SK-N-SH (cell line): ENCODE measurements around the gene NOC2L. TPM values are rescaled to one million over a fixed set of nuclear protein-coding genes. Genes with fewer than 3 reads are reported as not detected.

Experiments used
- CTCF ChIA-PET: fragments of 300-600, 350-600 bp; formaldehyde crosslinking; extraction: SDS; loops from one replicate; lab custom pipeline; 2021; lab: Yijun Ruan, JAX
- POLR2A ChIA-PET: fragments of 350-600 bp; sonication (Branson Sonifier 250); formaldehyde crosslinking; extraction: SDS; loops from one replicate; lab custom pipeline; 2020; ENCODE audit warnings: antibody characterized with exemption, inconsistent platforms; lab: Yijun Ruan, JAX
- DNase-seq: peaks from one replicate; pipeline ENCODE4 v3.0.0; 2012
- H2AFZ ChIP-seq: fragments of 200-600 bp; sonication (generic); 2 replicates; pipeline ENCODE4 v1.8.1; 2016; ENCODE audit warnings: antibody characterized with exemption, mild to moderate bottlenecking, low read depth
- H3F3A ChIP-seq: fragments of 200-600 bp; sonication (generic); replicated peaks from 2 replicates; pipeline ENCODE3; 2016; ENCODE audit warnings: antibody characterized with exemption, mild to moderate bottlenecking; ENCODE audit not compliant: insufficient read depth
- H3K27ac ChIP-seq, 2 experiments: fragments of 200-500 bp in 1 of 2; fragments of 200-600 bp in 1 of 2; sonication (Bioruptor generic) in 1 of 2; sonication (generic), shearing (Covaris generic) in 1 of 2; 2 replicates each; pipeline versions ENCODE4 v1.5.1 to v1.6.1; 2014 to 2016; ENCODE audit warnings: low read depth in 2 of 2, inconsistent platforms in 1 of 2, low read length in 1 of 2, mild to moderate bottlenecking in 1 of 2, mixed read lengths in 1 of 2
- H3K27me3 ChIP-seq: fragments of 200-600 bp; sonication (generic), shearing (Covaris generic); 2 replicates; pipeline ENCODE4 v1.6.1; 2016; ENCODE audit warnings: mixed run types; ENCODE audit not compliant: insufficient read depth
- H3K36me3 ChIP-seq, 2 experiments: fragments of 200-500 bp in 1 of 2; fragments of 200-600 bp in 1 of 2; sonication (Bioruptor generic) in 1 of 2; sonication (generic) in 1 of 2; replicated peaks in 1 of 2; 2 replicates each; pipeline versions ENCODE3 to v1.5.1; 2014 to 2016; ENCODE audit warnings: low read length in 1 of 2, mild to moderate bottlenecking in 1 of 2; ENCODE audit not compliant: insufficient read depth in 2 of 2, control insufficient read depth in 1 of 2
- H3K4me1 ChIP-seq, 2 experiments: fragments of 200-500 bp in 1 of 2; fragments of 200-600 bp in 1 of 2; sonication (Bioruptor generic) in 1 of 2; sonication (generic), shearing (Covaris generic) in 1 of 2; 2 replicates each; pipeline versions ENCODE4 v1.5.1 to v1.6.1; 2014 to 2016; ENCODE audit warnings: low read depth in 1 of 2, low read length in 1 of 2, mixed run types in 1 of 2; ENCODE audit not compliant: insufficient read depth in 2 of 2, control insufficient read depth in 1 of 2
- H3K4me2 ChIP-seq: fragments of 200-600 bp; sonication (generic), shearing (Covaris generic); 2 replicates; pipeline ENCODE4 v1.6.1; 2017; ENCODE audit warnings: mixed run types
- H3K4me3 ChIP-seq, 2 experiments: fragments of 200-500 bp in 1 of 2; fragments of 200-600 bp in 1 of 2; sonication (Bioruptor generic) in 1 of 2; sonication (generic), shearing (Covaris generic) in 1 of 2; 2 replicates each; pipeline versions ENCODE4 v1.5.1 to v1.8.1; 2014 to 2016; ENCODE audit warnings: low read depth in 2 of 2, inconsistent platforms in 1 of 2, low read length in 1 of 2, mild to moderate bottlenecking in 1 of 2, mixed read lengths in 1 of 2, moderate library complexity in 1 of 2
- H3K79me2 ChIP-seq: fragments of 200-600 bp; sonication (generic); 2 replicates; pipeline ENCODE4 v1.8.1; 2017; ENCODE audit warnings: mild to moderate bottlenecking; ENCODE audit not compliant: insufficient read depth
- H3K9ac ChIP-seq: fragments of 200-600 bp; sonication (generic); 2 replicates; pipeline ENCODE4 v1.6.1; 2017; ENCODE audit warnings: mixed run types
- H3K9me2 ChIP-seq: fragments of 200-600 bp; sonication (generic); 2 replicates; pipeline ENCODE4 v1.6.1; 2017; ENCODE audit warnings: mixed run types
- H3K9me3 ChIP-seq: fragments of 200-600 bp; sonication (generic); 2 replicates; pipeline ENCODE4 v1.6.1; 2017; ENCODE audit warnings: mixed run types, mild to moderate bottlenecking, moderate library complexity
- H4K20me1 ChIP-seq: fragments of 200-600 bp; sonication (generic); 2 replicates; pipeline ENCODE4 v1.6.1; 2017; ENCODE audit warnings: mild to moderate bottlenecking, mixed run types; ENCODE audit not compliant: insufficient read depth
- EP300 ChIP-seq, 2 experiments: IDR thresholded peaks; 2 replicates each; pipeline versions ENCODE4 v1.4.0 to v1.6.1; 2012; ENCODE audit warnings: borderline replicate concordance in 1 of 2, low read depth in 1 of 2, low read length in 1 of 2
- EZH2phosphoT487 ChIP-seq: fragments of 200-600 bp; sonication (generic); IDR thresholded peaks from 2 replicates; pipeline ENCODE4 v1.6.1; 2017; ENCODE audit warnings: low read depth, mixed run types, mild to moderate bottlenecking, antibody characterized with exemption, moderate library complexity, borderline replicate concordance
- FOXJ3 ChIP-seq: sonication (generic); formaldehyde crosslinking; IDR thresholded peaks from 2 replicates; pipeline ENCODE4 v1.5.1; 2020; ENCODE audit warnings: mild to moderate bottlenecking, missing genetic modification reagents
- FOXM1 ChIP-seq: IDR thresholded peaks from 2 replicates; pipeline ENCODE4 v1.4.0; 2012; ENCODE audit warnings: low read depth, mild to moderate bottlenecking
- MXI1 ChIP-seq: IDR thresholded peaks from 2 replicates; pipeline ENCODE4 v1.6.1; 2012; ENCODE audit warnings: mild to moderate bottlenecking, low read depth, low read length, improper control_type of control experiment
- NFIC ChIP-seq: IDR thresholded peaks from 2 replicates; pipeline ENCODE4 v1.4.0; 2012; ENCODE audit warnings: borderline replicate concordance
- NRF1 ChIP-seq: IDR thresholded peaks from 2 replicates; pipeline ENCODE4 v1.6.1; 2012; ENCODE audit warnings: low read depth, mild to moderate bottlenecking, low read length
- RAD21 ChIP-seq: IDR thresholded peaks from 2 replicates; pipeline ENCODE4 v1.6.1; 2012; ENCODE audit warnings: mild to moderate bottlenecking, low read length
- RCOR1 ChIP-seq: fragments of 150-350 bp; IDR thresholded peaks from 2 replicates; pipeline ENCODE4 v1.6.1; 2017; ENCODE audit warnings: antibody characterized with exemption, low read length
- RFX5 ChIP-seq: IDR thresholded peaks from 2 replicates; pipeline ENCODE4 v1.6.1; 2012; ENCODE audit warnings: mild to moderate bottlenecking, improper control_type of control experiment, low read length
- RXRA ChIP-seq: IDR thresholded peaks from 2 replicates; pipeline ENCODE4 v1.4.0; 2012; ENCODE audit warnings: low read depth, mild to moderate bottlenecking, borderline replicate concordance
- SMC3 ChIP-seq: IDR thresholded peaks from 2 replicates; pipeline ENCODE4 v1.6.1; 2012; ENCODE audit warnings: low read depth, low read length, improper control_type of control experiment
- TEAD4 ChIP-seq: IDR thresholded peaks from 2 replicates; pipeline ENCODE4 v1.4.0; 2012; ENCODE audit warnings: mild to moderate bottlenecking, borderline replicate concordance; ENCODE audit not compliant: insufficient read depth
- ZBTB33 ChIP-seq: IDR thresholded peaks from 2 replicates; pipeline ENCODE4 v1.4.0; 2012; ENCODE audit warnings: low read depth, borderline replicate concordance
- WGBS: methylation state at CpG from one replicate; pipeline ENCODE4 v1.1.6; 2017; ENCODE audit warnings: low lambda C conversion rate; 5-methylcytosine and 5-hydroxymethylcytosine counted together
- polyA plus RNA-seq, 3 experiments: library from polyadenylated mRNA; depleted of rRNA; stranded (reverse); fragments of >200 nt; gene quantifications; 2 replicates each; pipeline ENCODE4 v1.2.3, GENCODE V29; 2012

NOC2L gene
- polyA plus RNA-seq, 1 of the 3 experiments (the other 2 are of a cell fraction), result 124 TPM

- Histone ChIP-seq H3K4me2 (no peak overlapping the region), H4K20me1 (no peaks in the 10 kb centered on the region), H3K36me3 (no peaks in the 10 kb centered on the region), H3F3A (no peaks in the 10 kb centered on the region), H2AFZ (no peak overlapping the region), H3K9me2 (no peaks in the 10 kb centered on the region), H3K79me2 (no peaks in the 10 kb centered on the region), H3K4me1 (peaks cover 0 to 39% of the 10 kb centered on the region in 2 experiments; a peak in 2 of 4 replicates), H3K27me3 (no peaks in the 10 kb centered on the region), H3K9ac (no peak overlapping the region), H3K4me3 (no peak overlapping the region), H3K27ac (no peak overlapping the region), H3K9me3 (no peaks in the 10 kb centered on the region)
- CTCF ChIA-PET, result interaction anchor here (1.0 to 2.9 kb wide), 5 partner anchors 10 to 44 kb away, joined by 3 to 20 read pairs (median 5); no protein-coding TSS in a partner anchor
- DNase-seq, result no peak
- POLR2A ChIA-PET, result no interaction called here
- WGBS, result 81% methylated on average over 2 of the region's 16 CpGs
- TF ChIP-seq EP300 (IDR thresholded peaks at IDR 0.05; ENCODE audit: borderline replicate concordance in 1 of 2, low read depth in 1 of 2, low read length in 1 of 2) (no peak), RFX5 (no peak), NFIC (no peak), FOXJ3 (CRISPR knock-in tag) (no peak), FOXM1 (no peak)
Observed at GRCh38 chr1:913491-914130, 45.4 kb downstream of the NOC2L start.

- H3F3A ChIP-seq, result no peaks in the 10 kb centered on the region
- no peaks in the 10 kb centered on the region for H3K79me2 ChIP-seq
Observed at GRCh38 chr1:912740-913301, 46.2 kb downstream of the NOC2L start.

More at GRCh38 chr1:912740-913301, 46.2 kb downstream of the NOC2L start:
- H3K4me2 ChIP-seq, result no peak overlapping the region
- H3K27me3 ChIP-seq, result no peaks in the 10 kb centered on the region
- no peaks in the 10 kb centered on the region for H3K9me2 ChIP-seq
- no peaks in the 10 kb centered on the region for H3K9me3 ChIP-seq
- peaks cover 0 to 32% of the 10 kb centered on the region in 2 experiments; a peak in 2 of 4 replicates for H3K4me1 ChIP-seq
- H3K36me3 ChIP-seq, result no peaks in the 10 kb centered on the region
- 70% methylated on average over 16 of the region's 24 CpGs for WGBS
- no peak for DNase-seq
- H3K27ac ChIP-seq, result no peak overlapping the region
- ChIA-PET CTCF (interaction anchor here (0.8 to 2.9 kb wide), 7 partner anchors 9 to 43 kb away, joined by 3 to 20 read pairs (median 4); no protein-coding TSS in a partner anchor), POLR2A (no interaction called here)
- H3K9ac ChIP-seq, result no peak overlapping the region
- no peaks in the 10 kb centered on the region for H4K20me1 ChIP-seq
- TF ChIP-seq TEAD4 (no peak), ZBTB33 (no peak), NRF1 (no peak), RAD21 (no peak), EZH2phosphoT487 (no peak), SMC3 (no peak), MXI1 (no peak), RXRA (no peak), RCOR1 (no peak)
- no peak overlapping the region for H3K4me3 ChIP-seq
- no peak overlapping the region for H2AFZ ChIP-seq
